ENCODE data around the gene TMEM52.

DNA sequence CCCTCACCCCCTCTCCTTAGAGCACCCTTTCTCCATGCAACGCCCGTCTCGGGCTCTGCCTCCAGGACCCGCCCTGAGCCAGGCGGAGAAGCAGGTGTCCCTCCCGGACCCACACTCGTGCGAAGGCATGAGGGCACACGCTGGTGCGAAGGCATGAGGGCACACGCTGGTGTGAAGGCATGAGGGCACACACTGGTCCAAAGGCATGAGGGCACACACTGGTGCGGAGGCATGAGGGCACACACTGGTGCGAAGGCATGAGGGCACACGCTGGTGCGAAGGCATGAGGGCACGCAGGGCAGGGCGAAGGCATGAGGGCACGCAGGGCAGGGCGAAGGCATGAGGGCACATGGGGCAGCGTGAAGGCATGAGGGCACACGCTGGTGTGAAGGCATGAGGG, 5.8 kb upstream of the TMEM52 start:
- TF ChIP-seq EP300 (IDR thresholded peaks at IDR 0.05) (no peak), POLR2A (IDR thresholded peaks at IDR 0.05) (no peak)
- TF ChIP-seq, protein P1, sequence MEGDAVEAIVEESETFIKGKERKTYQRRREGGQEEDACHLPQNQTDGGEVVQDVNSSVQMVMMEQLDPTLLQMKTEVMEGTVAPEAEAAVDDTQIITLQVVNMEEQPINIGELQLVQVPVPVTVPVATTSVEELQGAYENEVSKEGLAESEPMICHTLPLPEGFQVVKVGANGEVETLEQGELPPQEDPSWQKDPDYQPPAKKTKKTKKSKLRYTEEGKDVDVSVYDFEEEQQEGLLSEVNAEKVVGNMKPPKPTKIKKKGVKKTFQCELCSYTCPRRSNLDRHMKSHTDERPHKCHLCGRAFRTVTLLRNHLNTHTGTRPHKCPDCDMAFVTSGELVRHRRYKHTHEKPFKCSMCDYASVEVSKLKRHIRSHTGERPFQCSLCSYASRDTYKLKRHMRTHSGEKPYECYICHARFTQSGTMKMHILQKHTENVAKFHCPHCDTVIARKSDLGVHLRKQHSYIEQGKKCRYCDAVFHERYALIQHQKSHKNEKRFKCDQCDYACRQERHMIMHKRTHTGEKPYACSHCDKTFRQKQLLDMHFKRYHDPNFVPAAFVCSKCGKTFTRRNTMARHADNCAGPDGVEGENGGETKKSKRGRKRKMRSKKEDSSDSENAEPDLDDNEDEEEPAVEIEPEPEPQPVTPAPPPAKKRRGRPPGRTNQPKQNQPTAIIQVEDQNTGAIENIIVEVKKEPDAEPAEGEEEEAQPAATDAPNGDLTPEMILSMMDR (IDR thresholded peaks at IDR 0.05) = no peak

Data from ovary (tissue), 3 donors.